ENCODE measurements around the gene TYK2. TPM values are rescaled to one million over a fixed set of nuclear protein-coding genes. Genes with fewer than 3 reads are reported as not detected.

TYK2 gene
- total and polyA plus RNA-seq, 2 experiments from 2014 or later = 60.4 to 85.5 TPM

- H3K4me3 ChIP-seq = no peak overlapping the region
- H3K9me3 ChIP-seq (ENCODE audit: low read depth) = no peaks in the 10 kb centered on the region
- H3K4me2 ChIP-seq (ENCODE audit: unreplicated experiment) = no peak overlapping the region
- no peaks in the 10 kb centered on the region for H3K27me3 ChIP-seq (replicated peaks; ENCODE audit: insufficient read depth)
- 96 to 97% methylated on average over 39 to 41 of the region's 41 CpGs for WGBS, 2 experiments (ENCODE audit: low coverage in 1 of 2, low lambda C conversion rate in 2 of 2, missing lambda C conversion rate in 2 of 2)
- in situ Hi-C loops (cut with MboI) = no loop called here
- H3K27ac ChIP-seq = no peak overlapping the region
- DNase-seq = no peak
- peaks cover 24% of the 10 kb centered on the region; the same call in 1 of the 2 replicates for H3K36me3 ChIP-seq (ENCODE audit: low read depth)
- H3K4me1 ChIP-seq (ENCODE audit: insufficient read depth) = peaks cover 8% of the 10 kb centered on the region
- peaks cover 85% of the 10 kb centered on the region for H3K79me2 ChIP-seq (ENCODE audit: insufficient read depth)
- no peak overlapping the region for H2AFZ ChIP-seq
- H3F3A ChIP-seq (ENCODE audit: insufficient read depth) = no peaks in the 10 kb centered on the region
- no peak for TF ChIP-seq EZH2 (IDR thresholded peaks at IDR 0.05; ENCODE audit: insufficient read depth, poor library complexity, severe bottlenecking)
- TF ChIP-seq EZH2phosphoT487 (IDR thresholded peaks at IDR 0.05; ENCODE audit: insufficient read depth, low read depth) = no peak
- no peaks in the 10 kb centered on the region for H4K20me1 ChIP-seq (ENCODE audit: insufficient read depth)
- H3K9ac ChIP-seq = no peak overlapping the region
- no peaks in the 10 kb centered on the region for H3K9me2 ChIP-seq (ENCODE audit: insufficient read depth)
Observed at GRCh38 chr19:10328558-10329429, 51.6 kb downstream of the TYK2 start.

GRCh38 chr19:10327793-10328192, 52.6 kb downstream of the TYK2 start:
- Histone ChIP-seq H3K27me3 (replicated peaks; ENCODE audit: insufficient read depth) (no peaks in the 10 kb centered on the region), H3K27ac (no peak overlapping the region), H3K79me2 (ENCODE audit: insufficient read depth) (peaks cover 82% of the 10 kb centered on the region), H3K9me3 (ENCODE audit: low read depth) (no peaks in the 10 kb centered on the region), H3K36me3 (ENCODE audit: low read depth) (peaks cover 24% of the 10 kb centered on the region; the same call in 1 of the 2 replicates), H4K20me1 (ENCODE audit: insufficient read depth) (no peaks in the 10 kb centered on the region), H3K9ac (no peak overlapping the region), H3K4me2 (ENCODE audit: unreplicated experiment) (no peak overlapping the region), H3K4me3 (no peak overlapping the region), H3K4me1 (ENCODE audit: insufficient read depth) (peaks cover 8% of the 10 kb centered on the region), H3F3A (ENCODE audit: insufficient read depth) (no peaks in the 10 kb centered on the region), H3K9me2 (ENCODE audit: insufficient read depth) (no peaks in the 10 kb centered on the region), H2AFZ (no peak overlapping the region)
- DNase-seq = no peak
- in situ Hi-C loops (cut with MboI) = no loop called here
- TF ChIP-seq EZH2 (IDR thresholded peaks at IDR 0.05; ENCODE audit: insufficient read depth, poor library complexity, severe bottlenecking) = no peak
- TF ChIP-seq EZH2phosphoT487 (IDR thresholded peaks at IDR 0.05; ENCODE audit: insufficient read depth, low read depth) = no peak
- 72 to 74% methylated on average over 7 of the region's 7 CpGs for WGBS, 2 experiments (ENCODE audit: low coverage in 1 of 2, low lambda C conversion rate in 2 of 2, missing lambda C conversion rate in 2 of 2)

GRCh38 chr19:10325732-10326131, 54.6 kb downstream of the TYK2 start:
- TF ChIP-seq EZH2phosphoT487 (IDR thresholded peaks at IDR 0.05; ENCODE audit: insufficient read depth, low read depth) (no peak), EZH2 (IDR thresholded peaks at IDR 0.05; ENCODE audit: insufficient read depth, poor library complexity, severe bottlenecking) (no peak)
- H4K20me1 ChIP-seq (ENCODE audit: insufficient read depth) = no peaks in the 10 kb centered on the region
- H3K9me2 ChIP-seq (ENCODE audit: insufficient read depth) = no peaks in the 10 kb centered on the region
- no peak overlapping the region for H3K4me2 ChIP-seq (ENCODE audit: unreplicated experiment)
- H3K27me3 ChIP-seq (replicated peaks; ENCODE audit: insufficient read depth) = no peaks in the 10 kb centered on the region
- no peaks in the 10 kb centered on the region for H3K4me1 ChIP-seq (ENCODE audit: insufficient read depth)
- WGBS, 2 experiments (ENCODE audit: low coverage in 1 of 2, low lambda C conversion rate in 2 of 2, missing lambda C conversion rate in 2 of 2) = 90% methylated on average over 8 of the region's 8 CpGs
- H3K27ac ChIP-seq = no peak overlapping the region
- H2AFZ ChIP-seq = no peak overlapping the region
- H3K79me2 ChIP-seq (ENCODE audit: insufficient read depth) = peaks cover 61% of the 10 kb centered on the region
- H3K9me3 ChIP-seq (ENCODE audit: low read depth) = no peaks in the 10 kb centered on the region
- no peak for DNase-seq
- no peak overlapping the region for H3K9ac ChIP-seq
- H3K36me3 ChIP-seq (ENCODE audit: low read depth) = peaks cover 24% of the 10 kb centered on the region; the same call in 1 of the 2 replicates
- in situ Hi-C loops (cut with MboI) = no loop called here
- no peaks in the 10 kb centered on the region for H3F3A ChIP-seq (ENCODE audit: insufficient read depth)
- no peak overlapping the region for H3K4me3 ChIP-seq

- WGBS, 2 experiments (ENCODE audit: low coverage in 1 of 2, low lambda C conversion rate in 2 of 2, missing lambda C conversion rate in 2 of 2) = 94 to 95% methylated on average over 15 to 19 of the region's 19 CpGs
- no peaks in the 10 kb centered on the region for H3K27me3 ChIP-seq (replicated peaks; ENCODE audit: insufficient read depth)
- no peak for DNase-seq
- no peak overlapping the region for H2AFZ ChIP-seq
- in situ Hi-C loops (cut with MboI) = no loop called here
- no peaks in the 10 kb centered on the region for H3F3A ChIP-seq (ENCODE audit: insufficient read depth)
- H3K9ac ChIP-seq = no peak overlapping the region
- no peak for TF ChIP-seq EZH2 (IDR thresholded peaks at IDR 0.05; ENCODE audit: insufficient read depth, poor library complexity, severe bottlenecking)
- no peak for TF ChIP-seq EZH2phosphoT487 (IDR thresholded peaks at IDR 0.05; ENCODE audit: insufficient read depth, low read depth)
- no peak overlapping the region for H3K4me2 ChIP-seq (ENCODE audit: unreplicated experiment)
- H3K9me2 ChIP-seq (ENCODE audit: insufficient read depth) = no peaks in the 10 kb centered on the region
- H3K4me3 ChIP-seq = no peak overlapping the region
- no peaks in the 10 kb centered on the region for H3K4me1 ChIP-seq (ENCODE audit: insufficient read depth)
- H3K36me3 ChIP-seq (ENCODE audit: low read depth) = peaks cover 16% of the 10 kb centered on the region; the same call in 1 of the 2 replicates
- no peak overlapping the region for H3K27ac ChIP-seq
- no peaks in the 10 kb centered on the region for H4K20me1 ChIP-seq (ENCODE audit: insufficient read depth)
- H3K9me3 ChIP-seq (ENCODE audit: low read depth) = no peaks in the 10 kb centered on the region
- H3K79me2 ChIP-seq (ENCODE audit: insufficient read depth) = peaks cover 26% of the 10 kb centered on the region; the same call in 1 of the 2 replicates
Observed at GRCh38 chr19:10321874-10322835, 58.2 kb downstream of the TYK2 start.
